ENCODE measurements around the gene NHLH1.

NHLH1 gene

GRCh38 chr1:160344936-160345335 lies 21.9 kb upstream of the NHLH1 start:
- no peaks in the 10 kb centered on the region for H3K9me3 ChIP-seq (ENCODE audit: control extremely low read depth in 1 of 5, control insufficient read depth in 4 of 5, insufficient read depth in 2 of 5, low read depth in 1 of 5, low read length in 4 of 5)
- H3K36me3 ChIP-seq (ENCODE audit: control insufficient read depth in 4 of 4, insufficient read depth in 4 of 4, low read length in 3 of 4) = peaks cover 22 to 46% (median 27%) of the 10 kb centered on the region in 4 experiments
- H3K27me3 ChIP-seq (replicated peaks in 2 of 5; ENCODE audit: control insufficient read depth in 4 of 5, insufficient read depth in 5 of 5, low read length in 4 of 5) = no peaks in the 10 kb centered on the region
- WGBS (ENCODE audit: insufficient coverage) = 98% methylated on average over 5 of the region's 6 CpGs
- H3K27ac ChIP-seq (ENCODE audit: insufficient read depth in 1 of 2, low read depth in 1 of 2, low read length in 2 of 2, poor library complexity in 1 of 2, severe bottlenecking in 2 of 2) = no peak overlapping the region
- no peak overlapping the region for H3K4me3 ChIP-seq (ENCODE audit: control insufficient read depth in 1 of 7, extremely low read depth in 1 of 7, insufficient read depth in 4 of 7, low read depth in 2 of 7, low read length in 6 of 7)
- DNase-seq = no peak
- peaks cover 23 to 41% (median 32%) of the 10 kb centered on the region in 4 experiments for H3K4me1 ChIP-seq (ENCODE audit: control extremely low read depth in 1 of 4, control insufficient read depth in 4 of 4, insufficient read depth in 4 of 4, low read length in 3 of 4)
- POLR2A ChIA-PET = no interaction called here
- CTCF ChIA-PET = interaction anchor here (0.5 to 26.0 kb wide), 6 partner anchors 9 to 53 kb away, joined by 3 to 437 read pairs (median 7); no protein-coding TSS in a partner anchor

DNA sequence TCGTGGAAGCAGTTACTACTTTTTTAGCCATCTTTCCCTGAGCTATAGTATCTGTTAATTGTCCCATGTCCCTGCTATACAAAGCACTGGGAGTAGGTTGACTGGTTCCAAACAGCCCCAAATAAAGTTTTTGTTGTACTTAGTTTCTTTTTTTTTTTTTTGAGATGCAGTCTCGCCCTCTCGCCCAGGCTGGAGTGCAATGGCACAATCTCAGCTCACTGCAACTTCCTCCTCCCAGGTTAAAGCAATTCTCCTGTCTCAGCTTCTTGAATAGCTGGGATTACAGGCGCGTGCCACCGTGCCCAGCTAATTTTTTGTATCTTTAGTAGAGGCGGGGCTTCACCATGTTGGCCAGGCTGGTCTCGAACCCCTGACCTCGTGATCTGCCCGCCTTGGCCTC lies 20.4 kb upstream of the NHLH1 start:
- Histone ChIP-seq H3K9me3 (ENCODE audit: control extremely low read depth in 1 of 5, control insufficient read depth in 4 of 5, insufficient read depth in 2 of 5, low read depth in 1 of 5, low read length in 4 of 5) (no peaks in the 10 kb centered on the region), H3K27ac (ENCODE audit: insufficient read depth in 1 of 2, low read depth in 1 of 2, low read length in 2 of 2, poor library complexity in 1 of 2, severe bottlenecking in 2 of 2) (peak overlapping the region in 1 of 2 experiments; percentile 41), H3K27me3 (replicated peaks in 2 of 5; ENCODE audit: control insufficient read depth in 4 of 5, insufficient read depth in 5 of 5, low read length in 4 of 5) (no peaks in the 10 kb centered on the region), H3K4me3 (ENCODE audit: control insufficient read depth in 1 of 7, extremely low read depth in 1 of 7, insufficient read depth in 4 of 7, low read depth in 2 of 7, low read length in 6 of 7) (no peak overlapping the region), H3K36me3 (ENCODE audit: control insufficient read depth in 4 of 4, insufficient read depth in 4 of 4, low read length in 3 of 4) (peaks cover 15 to 54% (median 40%) of the 10 kb centered on the region in 4 experiments), H3K4me1 (ENCODE audit: control extremely low read depth in 1 of 4, control insufficient read depth in 4 of 4, insufficient read depth in 4 of 4, low read length in 3 of 4) (peaks cover 19 to 39% (median 28%) of the 10 kb centered on the region in 4 experiments)
- POLR2A ChIA-PET = no interaction called here
- CTCF ChIA-PET = interaction anchor here (1.0 to 26.0 kb wide), 6 partner anchors 8 to 268 kb away, joined by 3 to 437 read pairs (median 5); no protein-coding TSS in a partner anchor
- 90% methylated on average over 2 of the region's 10 CpGs for WGBS (ENCODE audit: insufficient coverage)
- DNase-seq = no peak

DNA sequence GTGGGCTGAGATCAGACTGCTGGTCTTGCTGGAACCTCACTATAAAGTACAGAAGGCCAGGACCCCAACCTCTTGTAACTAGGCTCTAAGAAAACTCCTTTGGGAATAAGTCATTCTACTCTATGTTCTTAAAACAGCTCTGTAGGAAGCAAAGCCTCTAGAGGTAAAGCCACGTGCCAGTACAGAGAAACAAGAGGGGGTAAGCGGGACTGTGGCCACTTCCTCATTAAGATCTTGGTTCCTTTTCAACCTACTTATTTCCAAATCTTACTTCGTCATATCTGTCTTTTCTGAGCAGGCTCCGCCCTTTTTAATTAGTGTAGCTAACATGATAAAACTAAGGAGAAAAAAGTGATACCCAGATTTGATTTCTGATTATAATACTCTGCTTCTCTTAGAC lies 19.9 kb upstream of the NHLH1 start:
- Histone ChIP-seq H3K9me3 (ENCODE audit: control extremely low read depth in 1 of 5, control insufficient read depth in 4 of 5, insufficient read depth in 2 of 5, low read depth in 1 of 5, low read length in 4 of 5) (no peaks in the 10 kb centered on the region), H3K27ac (ENCODE audit: insufficient read depth in 1 of 2, low read depth in 1 of 2, low read length in 2 of 2, poor library complexity in 1 of 2, severe bottlenecking in 2 of 2) (peak overlapping the region in 1 of 2 experiments; percentile 41), H3K27me3 (replicated peaks in 2 of 5; ENCODE audit: control insufficient read depth in 4 of 5, insufficient read depth in 5 of 5, low read length in 4 of 5) (no peaks in the 10 kb centered on the region), H3K4me3 (ENCODE audit: control insufficient read depth in 1 of 7, extremely low read depth in 1 of 7, insufficient read depth in 4 of 7, low read depth in 2 of 7, low read length in 6 of 7) (no peak overlapping the region), H3K4me1 (ENCODE audit: control extremely low read depth in 1 of 4, control insufficient read depth in 4 of 4, insufficient read depth in 4 of 4, low read length in 3 of 4) (peaks cover 18 to 35% (median 25%) of the 10 kb centered on the region in 4 experiments), H3K36me3 (ENCODE audit: control insufficient read depth in 4 of 4, insufficient read depth in 4 of 4, low read length in 3 of 4) (peaks cover 15 to 59% (median 45%) of the 10 kb centered on the region in 4 experiments)
- peak; percentile 49 to 79 (median 72) for DNase-seq
- CTCF ChIA-PET = interaction anchor here (0.9 to 26.0 kb wide), 7 partner anchors 8 to 267 kb away, joined by 3 to 437 read pairs (median 3); no protein-coding TSS in a partner anchor
- POLR2A ChIA-PET = no interaction called here
- WGBS (ENCODE audit: insufficient coverage) = no CpG with 5 or more reads among the region's 4 CpGs

DNA sequence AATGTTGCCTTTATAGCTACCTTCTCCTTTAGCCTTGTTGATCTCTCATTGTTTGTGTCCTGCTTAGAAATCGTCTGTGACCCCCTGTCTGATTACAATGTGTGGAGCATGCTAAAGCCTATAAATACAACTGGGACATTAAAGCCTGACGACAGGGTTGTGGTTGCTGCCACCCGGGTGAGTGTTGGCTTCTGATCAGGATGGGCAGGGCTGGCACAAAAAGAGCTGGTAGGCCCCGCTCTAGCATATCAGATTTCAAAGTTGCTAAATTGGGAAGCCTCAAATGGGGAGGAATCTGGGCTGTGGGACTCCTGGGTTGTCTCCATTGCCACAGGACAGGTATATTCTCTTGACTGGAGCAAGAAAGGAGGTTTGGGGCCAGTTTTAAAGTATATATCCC lies 15.2 kb upstream of the NHLH1 start:
- Histone ChIP-seq H3K36me3 (ENCODE audit: control insufficient read depth in 4 of 4, insufficient read depth in 4 of 4, low read length in 3 of 4) (peaks cover 34 to 94% (median 83%) of the 10 kb centered on the region in 4 experiments), H3K9me3 (ENCODE audit: control extremely low read depth in 1 of 5, control insufficient read depth in 4 of 5, insufficient read depth in 2 of 5, low read depth in 1 of 5, low read length in 4 of 5) (no peaks in the 10 kb centered on the region), H3K27me3 (replicated peaks in 2 of 5; ENCODE audit: control insufficient read depth in 4 of 5, insufficient read depth in 5 of 5, low read length in 4 of 5) (no peaks in the 10 kb centered on the region), H3K4me3 (ENCODE audit: control insufficient read depth in 1 of 7, extremely low read depth in 1 of 7, insufficient read depth in 4 of 7, low read depth in 2 of 7, low read length in 6 of 7) (no peak overlapping the region), H3K27ac (ENCODE audit: insufficient read depth in 1 of 2, low read depth in 1 of 2, low read length in 2 of 2, poor library complexity in 1 of 2, severe bottlenecking in 2 of 2) (no peak overlapping the region), H3K4me1 (ENCODE audit: control extremely low read depth in 1 of 4, control insufficient read depth in 4 of 4, insufficient read depth in 4 of 4, low read length in 3 of 4) (peaks cover 3 to 8% (median 5%) of the 10 kb centered on the region in 4 experiments)
- CTCF ChIA-PET = interaction anchor here (0.7 to 26.0 kb wide), 14 partner anchors 9 to 267 kb away, joined by 3 to 437 read pairs (median 4); partner anchors contain the start of gene IGSF8
- WGBS (ENCODE audit: insufficient coverage) = 79% methylated on average over 4 of the region's 4 CpGs
- POLR2A ChIA-PET = interaction anchor here (0.9 kb wide), 1 partner anchor 132 kb away, joined by 3 read pairs; no protein-coding TSS in a partner anchor
- no peak for DNase-seq

DNA sequence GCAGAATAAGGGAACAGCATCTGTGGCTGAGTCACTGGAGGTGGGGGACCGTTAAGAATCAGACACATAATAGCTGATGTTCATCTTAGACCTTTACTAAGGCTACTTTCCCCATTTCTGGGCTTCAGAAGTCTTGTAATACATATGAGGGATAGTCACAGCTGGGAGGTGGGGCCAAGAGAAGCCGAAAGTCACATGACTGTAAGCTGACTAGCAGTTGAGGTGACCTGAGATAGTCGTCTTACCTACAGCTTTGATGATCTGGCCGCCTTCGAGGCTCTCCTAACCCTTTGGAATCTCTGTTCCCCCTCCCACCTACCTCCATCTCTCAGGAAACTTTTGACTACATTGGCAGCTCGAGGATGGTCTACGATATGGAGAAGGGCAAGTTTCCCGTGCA lies 14.3 kb upstream of the NHLH1 start:
- WGBS (ENCODE audit: insufficient coverage) = 100% methylated on average over 2 of the region's 8 CpGs
- H3K36me3 ChIP-seq (ENCODE audit: control insufficient read depth in 4 of 4, insufficient read depth in 4 of 4, low read length in 3 of 4) = peaks cover 33 to 98% (median 89%) of the 10 kb centered on the region in 4 experiments

GRCh38 chr1:160353223-160353622 lies 13.6 kb upstream of the NHLH1 start:
- WGBS (ENCODE audit: insufficient coverage) = 100% methylated on average over 1 of the region's 2 CpGs
- no peak for DNase-seq
- Histone ChIP-seq H3K4me1 (ENCODE audit: control extremely low read depth in 1 of 4, control insufficient read depth in 4 of 4, insufficient read depth in 4 of 4, low read length in 3 of 4) (no peaks in the 10 kb centered on the region), H3K27ac (ENCODE audit: insufficient read depth in 1 of 2, low read depth in 1 of 2, low read length in 2 of 2, poor library complexity in 1 of 2, severe bottlenecking in 2 of 2) (no peak overlapping the region), H3K27me3 (replicated peaks in 2 of 5; ENCODE audit: control insufficient read depth in 4 of 5, insufficient read depth in 5 of 5, low read length in 4 of 5) (no peaks in the 10 kb centered on the region), H3K36me3 (ENCODE audit: control insufficient read depth in 4 of 4, insufficient read depth in 4 of 4, low read length in 3 of 4) (peaks cover 33 to 98% (median 89%) of the 10 kb centered on the region in 4 experiments), H3K9me3 (ENCODE audit: control extremely low read depth in 1 of 5, control insufficient read depth in 4 of 5, insufficient read depth in 2 of 5, low read depth in 1 of 5, low read length in 4 of 5) (no peaks in the 10 kb centered on the region), H3K4me3 (ENCODE audit: control insufficient read depth in 1 of 7, extremely low read depth in 1 of 7, insufficient read depth in 4 of 7, low read depth in 2 of 7, low read length in 6 of 7) (no peak overlapping the region)
- POLR2A ChIA-PET = no interaction called here
- CTCF ChIA-PET = interaction anchor here (0.8 to 26.0 kb wide), 19 partner anchors 8 to 257 kb away, joined by 3 to 437 read pairs (median 4); partner anchors contain the start of genes COPA and NCSTN

More for the DNA sequence above, 14.3 kb upstream of the NHLH1 start:
- Histone ChIP-seq H3K9me3 (ENCODE audit: control extremely low read depth in 1 of 5, control insufficient read depth in 4 of 5, insufficient read depth in 2 of 5, low read depth in 1 of 5, low read length in 4 of 5) (no peaks in the 10 kb centered on the region), H3K4me1 (ENCODE audit: control extremely low read depth in 1 of 4, control insufficient read depth in 4 of 4, insufficient read depth in 4 of 4, low read length in 3 of 4) (no peaks in the 10 kb centered on the region), H3K27me3 (replicated peaks in 2 of 5; ENCODE audit: control insufficient read depth in 4 of 5, insufficient read depth in 5 of 5, low read length in 4 of 5) (no peaks in the 10 kb centered on the region), H3K4me3 (ENCODE audit: control insufficient read depth in 1 of 7, extremely low read depth in 1 of 7, insufficient read depth in 4 of 7, low read depth in 2 of 7, low read length in 6 of 7) (no peak overlapping the region), H3K27ac (ENCODE audit: insufficient read depth in 1 of 2, low read depth in 1 of 2, low read length in 2 of 2, poor library complexity in 1 of 2, severe bottlenecking in 2 of 2) (no peak overlapping the region)
- ChIA-PET POLR2A (no interaction called here), CTCF (interaction anchor here (1.1 to 26.0 kb wide), 15 partner anchors 7 to 252 kb away, joined by 3 to 437 read pairs (median 4); partner anchors contain the start of genes COPA and NCSTN)
- DNase-seq = no peak

GRCh38 chr1:160354388-160354985 lies 12.4 kb upstream of the NHLH1 start:
- peaks cover 27 to 95% (median 84%) of the 10 kb centered on the region in 4 experiments for H3K36me3 ChIP-seq (ENCODE audit: control insufficient read depth in 4 of 4, insufficient read depth in 4 of 4, low read length in 3 of 4)
- ChIA-PET POLR2A (interaction anchor here (1.4 kb wide), 1 partner anchor 22 kb away, joined by 3 read pairs; no protein-coding TSS in a partner anchor), CTCF (interaction anchor here (1.0 to 26.0 kb wide), 17 partner anchors 8 to 256 kb away, joined by 3 to 437 read pairs (median 5); partner anchors contain the start of genes COPA and NCSTN)

More at GRCh38 chr1:160354388-160354985, 12.4 kb upstream of the NHLH1 start:
- H3K27ac ChIP-seq (ENCODE audit: insufficient read depth in 1 of 2, low read depth in 1 of 2, low read length in 2 of 2, poor library complexity in 1 of 2, severe bottlenecking in 2 of 2) = no peak overlapping the region
- H3K4me1 ChIP-seq (ENCODE audit: control extremely low read depth in 1 of 4, control insufficient read depth in 4 of 4, insufficient read depth in 4 of 4, low read length in 3 of 4) = no peaks in the 10 kb centered on the region
- H3K4me3 ChIP-seq (ENCODE audit: control insufficient read depth in 1 of 7, extremely low read depth in 1 of 7, insufficient read depth in 4 of 7, low read depth in 2 of 7, low read length in 6 of 7) = no peak overlapping the region
- DNase-seq = peak; percentile 40 to 70 (median 67)
- WGBS (ENCODE audit: insufficient coverage) = 96% methylated on average over 5 of the region's 5 CpGs
- H3K27me3 ChIP-seq (replicated peaks in 2 of 5; ENCODE audit: control insufficient read depth in 4 of 5, insufficient read depth in 5 of 5, low read length in 4 of 5) = no peaks in the 10 kb centered on the region
- no peaks in the 10 kb centered on the region for H3K9me3 ChIP-seq (ENCODE audit: control extremely low read depth in 1 of 5, control insufficient read depth in 4 of 5, insufficient read depth in 2 of 5, low read depth in 1 of 5, low read length in 4 of 5)
